Keratinocyte (primary cell): ENCODE measurements around the gene MSI2.

Source experiments
- EZH2 ChIP-seq: IDR thresholded peaks from one replicate; pipeline ENCODE4 v1.6.1; 2012; ENCODE audit warnings: inconsistent platforms, mild to moderate bottlenecking, low read length, moderate library complexity
- TF ChIP-seq, protein P1 (sequence below), 3 experiments: IDR thresholded peaks in 1 of 3; conservative IDR thresholded peaks in 1 of 3; optimal IDR thresholded peaks in 1 of 3; 2 replicates in 2 of 3; 3 replicates in 1 of 3; pipeline versions ENCODE3 to v1.5.1; 2011; ENCODE audit warnings: low read length in 3 of 3, mild to moderate bottlenecking in 3 of 3, moderate library complexity in 2 of 3, control low read depth in 1 of 3, inconsistent platforms in 1 of 3; ENCODE audit not compliant: insufficient read depth in 2 of 3; ENCODE audit errors: extremely low read depth in 1 of 3

DNA sequence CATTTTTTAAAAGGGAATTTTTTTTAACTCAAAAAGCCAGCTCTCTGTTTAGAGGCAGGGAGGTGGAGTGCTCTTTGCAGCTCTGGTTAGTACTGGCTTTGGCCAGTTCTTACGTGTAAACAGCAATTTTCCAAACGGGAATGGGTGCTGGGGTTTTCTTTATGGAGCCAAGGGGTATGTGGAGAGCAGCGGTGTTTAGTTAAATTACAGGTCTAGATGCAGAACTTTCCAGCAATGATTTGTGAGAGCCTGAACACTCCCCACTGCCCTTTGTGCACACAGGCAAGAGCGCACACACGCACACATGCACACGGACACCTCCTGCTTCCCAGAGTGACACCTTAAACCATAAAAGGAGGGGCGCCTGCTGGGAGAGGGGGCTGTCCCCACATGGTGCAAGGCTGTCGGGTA, 140.2 kb downstream of the MSI2 start:
- TF ChIP-seq, protein P1, sequence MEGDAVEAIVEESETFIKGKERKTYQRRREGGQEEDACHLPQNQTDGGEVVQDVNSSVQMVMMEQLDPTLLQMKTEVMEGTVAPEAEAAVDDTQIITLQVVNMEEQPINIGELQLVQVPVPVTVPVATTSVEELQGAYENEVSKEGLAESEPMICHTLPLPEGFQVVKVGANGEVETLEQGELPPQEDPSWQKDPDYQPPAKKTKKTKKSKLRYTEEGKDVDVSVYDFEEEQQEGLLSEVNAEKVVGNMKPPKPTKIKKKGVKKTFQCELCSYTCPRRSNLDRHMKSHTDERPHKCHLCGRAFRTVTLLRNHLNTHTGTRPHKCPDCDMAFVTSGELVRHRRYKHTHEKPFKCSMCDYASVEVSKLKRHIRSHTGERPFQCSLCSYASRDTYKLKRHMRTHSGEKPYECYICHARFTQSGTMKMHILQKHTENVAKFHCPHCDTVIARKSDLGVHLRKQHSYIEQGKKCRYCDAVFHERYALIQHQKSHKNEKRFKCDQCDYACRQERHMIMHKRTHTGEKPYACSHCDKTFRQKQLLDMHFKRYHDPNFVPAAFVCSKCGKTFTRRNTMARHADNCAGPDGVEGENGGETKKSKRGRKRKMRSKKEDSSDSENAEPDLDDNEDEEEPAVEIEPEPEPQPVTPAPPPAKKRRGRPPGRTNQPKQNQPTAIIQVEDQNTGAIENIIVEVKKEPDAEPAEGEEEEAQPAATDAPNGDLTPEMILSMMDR (optimal IDR thresholded peaks at IDR 0.05 in 1 of 3, IDR thresholded peaks at IDR 0.05 in 1 of 3, conservative IDR thresholded peaks at IDR 0.05 in 1 of 3; ENCODE audit: extremely low read depth in 1 of 3, insufficient read depth in 2 of 3, low read length in 3 of 3), result no peak
- TF ChIP-seq EZH2, result no peak
